Measurements from ENCODE around the gene LRG1. TPM values are rescaled to one million over a fixed set of nuclear protein-coding genes. Genes with fewer than 3 reads are reported as not detected.

The LRG1 gene
- total and polyA plus RNA-seq, 2 of the 13 experiments (the other 11 are each of a cell fraction or from before 2014, with no cell fraction given) = 12.0 to 39.3 TPM

- TF ChIP-seq GATA4 (IDR thresholded peaks at IDR 0.05; ENCODE audit: borderline replicate concordance, low read depth) (no peak), ZBTB39 (CRISPR knock-in tag; IDR thresholded peaks at IDR 0.05) (no peak), ZNF543 (CRISPR knock-in tag; IDR thresholded peaks at IDR 0.05) (no peak; the same call in 1 of the 2 replicates), SRY (CRISPR knock-in tag; IDR thresholded peaks at IDR 0.05) (no peak), ZBTB7B (CRISPR knock-in tag; IDR thresholded peaks at IDR 0.05) (peak; percentile 76), HOXD1 (CRISPR knock-in tag; IDR thresholded peaks at IDR 0.05) (peak; percentile 72; the same call in 1 of the 2 replicates), ZKSCAN8 (CRISPR knock-in tag; IDR thresholded peaks at IDR 0.05; ENCODE audit: borderline replicate concordance) (no peak), SATB2 (CRISPR knock-in tag; IDR thresholded peaks at IDR 0.05) (0 out of 2 replicates have a peak, but pooled peaks have one; percentile 25), SMC3 (IDR thresholded peaks at IDR 0.05; ENCODE audit: low read length) (no peak), ELF1 (CRISPR knock-in tag; IDR thresholded peaks at IDR 0.05) (peak; percentile 52; the same call in 1 of the 2 replicates), SIX4 (CRISPR knock-in tag; IDR thresholded peaks at IDR 0.05) (0 out of 2 replicates have a peak, but pooled peaks have one; percentile 38), SP4 (CRISPR knock-in tag; IDR thresholded peaks at IDR 0.05) (peak; percentile 86), RAD21 (CRISPR knock-in tag; IDR thresholded peaks at IDR 0.05) (peak; percentile 55), HNRNPH1 (optimal IDR thresholded peaks at IDR 0.05; ENCODE audit: low read depth, low read length) (no peak), TFDP2 (CRISPR knock-in tag; IDR thresholded peaks at IDR 0.05) (peak; percentile 74), ZNF274 (CRISPR knock-in tag; IDR thresholded peaks at IDR 0.05) (no peak), REPIN1 (CRISPR knock-in tag; IDR thresholded peaks at IDR 0.05; ENCODE audit: borderline replicate concordance, low read depth) (no peak; the same call in 1 of the 2 replicates), SNAPC2 (CRISPR knock-in tag; IDR thresholded peaks at IDR 0.05) (no peak), ZNF629 (CRISPR knock-in tag; conservative IDR thresholded peaks at IDR 0.05) (peak; percentile 60; the same call in 1 of the 2 replicates), ZNF576 (CRISPR knock-in tag; IDR thresholded peaks at IDR 0.05) (no peak)
- TF ChIP-seq, protein P1, sequence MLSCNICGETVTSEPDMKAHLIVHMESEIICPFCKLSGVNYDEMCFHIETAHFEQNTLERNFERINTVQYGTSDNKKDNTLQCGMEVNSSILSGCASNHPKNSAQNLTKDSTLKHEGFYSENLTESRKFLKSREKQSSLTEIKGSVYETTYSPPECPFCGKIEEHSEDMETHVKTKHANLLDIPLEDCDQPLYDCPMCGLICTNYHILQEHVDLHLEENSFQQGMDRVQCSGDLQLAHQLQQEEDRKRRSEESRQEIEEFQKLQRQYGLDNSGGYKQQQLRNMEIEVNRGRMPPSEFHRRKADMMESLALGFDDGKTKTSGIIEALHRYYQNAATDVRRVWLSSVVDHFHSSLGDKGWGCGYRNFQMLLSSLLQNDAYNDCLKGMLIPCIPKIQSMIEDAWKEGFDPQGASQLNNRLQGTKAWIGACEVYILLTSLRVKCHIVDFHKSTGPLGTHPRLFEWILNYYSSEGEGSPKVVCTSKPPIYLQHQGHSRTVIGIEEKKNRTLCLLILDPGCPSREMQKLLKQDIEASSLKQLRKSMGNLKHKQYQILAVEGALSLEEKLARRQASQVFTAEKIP (CRISPR knock-in tag; IDR thresholded peaks at IDR 0.05; ENCODE audit: borderline replicate concordance) = no peak
- TF ChIP-seq, protein P2, sequence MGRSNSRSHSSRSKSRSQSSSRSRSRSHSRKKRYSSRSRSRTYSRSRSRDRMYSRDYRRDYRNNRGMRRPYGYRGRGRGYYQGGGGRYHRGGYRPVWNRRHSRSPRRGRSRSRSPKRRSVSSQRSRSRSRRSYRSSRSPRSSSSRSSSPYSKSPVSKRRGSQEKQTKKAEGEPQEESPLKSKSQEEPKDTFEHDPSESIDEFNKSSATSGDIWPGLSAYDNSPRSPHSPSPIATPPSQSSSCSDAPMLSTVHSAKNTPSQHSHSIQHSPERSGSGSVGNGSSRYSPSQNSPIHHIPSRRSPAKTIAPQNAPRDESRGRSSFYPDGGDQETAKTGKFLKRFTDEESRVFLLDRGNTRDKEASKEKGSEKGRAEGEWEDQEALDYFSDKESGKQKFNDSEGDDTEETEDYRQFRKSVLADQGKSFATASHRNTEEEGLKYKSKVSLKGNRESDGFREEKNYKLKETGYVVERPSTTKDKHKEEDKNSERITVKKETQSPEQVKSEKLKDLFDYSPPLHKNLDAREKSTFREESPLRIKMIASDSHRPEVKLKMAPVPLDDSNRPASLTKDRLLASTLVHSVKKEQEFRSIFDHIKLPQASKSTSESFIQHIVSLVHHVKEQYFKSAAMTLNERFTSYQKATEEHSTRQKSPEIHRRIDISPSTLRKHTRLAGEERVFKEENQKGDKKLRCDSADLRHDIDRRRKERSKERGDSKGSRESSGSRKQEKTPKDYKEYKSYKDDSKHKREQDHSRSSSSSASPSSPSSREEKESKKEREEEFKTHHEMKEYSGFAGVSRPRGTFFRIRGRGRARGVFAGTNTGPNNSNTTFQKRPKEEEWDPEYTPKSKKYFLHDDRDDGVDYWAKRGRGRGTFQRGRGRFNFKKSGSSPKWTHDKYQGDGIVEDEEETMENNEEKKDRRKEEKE (IDR thresholded peaks at IDR 0.05) = no peak
These were observed 44.3 kb upstream of the LRG1 start (continued) for GRCh38 chr19:4583961-4584669.
